ENCODE data around the gene CFL1.
"Not testable (repeated sequence)": the region's sequence is repeated elsewhere in the genome, so short reads cannot be mapped to it uniquely, and the experiment has no call there.

GRCh38 chr11:65848693-65849092 is 9.3 kb downstream of the CFL1 start:
- not testable (repeated sequence) for TF ChIP-seq CTCF, POLR2A (IDR thresholded peaks at IDR 0.05)

All from sigmoid colon (tissue), 3 donors.